Stimulated activated CD8-positive, alpha-beta memory T cell treated with anti-CD3 and anti-CD28 coated beads, Interleukin-4, amount 100 ng/mL, for 24 hours (primary cell): ENCODE data around the gene NAA60.
"Not testable (repeated sequence)": the region's sequence is repeated elsewhere in the genome, so short reads cannot be mapped to it uniquely, and the experiment has no call there.

ENCODE experiments used
- DNase-seq: peaks from one replicate; pipeline ENCODE4 v3.0.0-alpha.2; 2020; ENCODE audit warnings: low read depth

Gene NAA60

DNA sequence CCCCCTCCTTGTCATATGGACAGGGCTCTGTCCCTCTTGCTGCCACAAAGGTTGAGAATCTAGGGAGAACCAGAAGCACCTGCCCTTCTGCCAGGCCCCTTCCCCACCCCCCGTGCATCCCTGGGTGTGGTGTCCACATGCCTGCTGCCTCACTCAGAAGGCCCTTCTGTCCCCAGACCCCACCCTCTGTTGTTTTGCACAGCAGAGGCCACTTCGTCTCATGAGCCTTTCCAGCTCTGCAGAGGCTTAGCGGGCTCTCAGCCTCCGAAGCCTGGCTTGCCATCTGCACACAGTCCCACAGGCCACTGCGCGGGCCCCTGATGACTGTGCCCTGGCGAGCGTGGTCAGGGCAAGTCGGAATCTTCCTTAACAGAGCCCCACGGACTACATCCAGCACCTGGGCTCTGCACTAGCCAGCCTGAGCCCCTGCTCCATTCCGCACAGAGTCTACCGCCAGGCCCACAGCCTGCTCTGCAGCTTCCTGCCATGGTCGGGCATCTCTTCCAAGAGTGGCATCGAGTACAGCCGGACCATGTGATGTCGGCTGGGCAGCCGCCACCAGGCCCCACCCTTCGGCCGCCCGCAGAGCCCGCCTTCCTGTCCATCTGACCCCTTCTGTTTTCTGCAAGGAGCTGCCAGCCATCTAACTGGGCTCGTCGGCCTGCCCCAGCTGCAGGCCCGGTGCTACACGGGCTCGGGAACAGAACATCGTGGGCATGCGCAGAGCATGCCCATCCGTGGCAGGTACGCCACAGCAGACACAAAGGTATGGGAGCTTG lies 41.0 kb downstream of the NAA60 start:
- DNase-seq: no peak

DNA sequence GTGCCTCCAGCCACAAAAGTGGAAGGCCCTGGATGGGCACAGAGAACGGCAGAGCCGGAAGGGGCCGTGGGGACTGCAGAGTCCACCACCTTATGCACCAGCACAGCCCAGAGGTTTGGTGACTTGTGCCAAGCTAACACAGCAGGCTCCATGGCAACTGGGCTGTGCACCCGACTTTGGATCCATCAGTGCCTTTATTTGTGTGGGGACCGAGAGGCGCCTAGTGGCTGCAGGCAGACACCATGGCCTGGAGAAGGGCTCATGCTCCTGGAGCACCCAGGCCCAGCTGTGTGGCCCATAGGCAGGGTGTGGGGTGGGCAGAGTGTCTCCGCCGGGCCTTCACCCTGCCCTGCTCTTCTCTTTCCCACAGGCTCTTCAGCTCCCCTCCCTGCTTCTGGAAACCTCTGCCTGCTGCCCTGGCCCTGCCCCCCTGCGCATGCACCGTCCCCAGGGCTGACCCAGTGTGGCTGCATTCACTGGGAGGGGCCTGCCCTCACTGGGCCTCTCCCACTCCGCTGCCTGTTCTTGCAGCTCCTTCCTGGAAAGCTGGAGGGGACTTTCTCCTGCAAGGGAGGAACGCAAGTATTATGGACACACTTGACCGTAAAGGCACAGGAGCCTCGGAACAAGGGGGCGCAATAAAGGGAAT lies 41.7 kb downstream of the NAA60 start:
- DNase-seq: no peak

- DNase-seq: no peak
Measured at GRCh38 chr16:3485821-3486505, 42.5 kb downstream of the NAA60 start.

DNA sequence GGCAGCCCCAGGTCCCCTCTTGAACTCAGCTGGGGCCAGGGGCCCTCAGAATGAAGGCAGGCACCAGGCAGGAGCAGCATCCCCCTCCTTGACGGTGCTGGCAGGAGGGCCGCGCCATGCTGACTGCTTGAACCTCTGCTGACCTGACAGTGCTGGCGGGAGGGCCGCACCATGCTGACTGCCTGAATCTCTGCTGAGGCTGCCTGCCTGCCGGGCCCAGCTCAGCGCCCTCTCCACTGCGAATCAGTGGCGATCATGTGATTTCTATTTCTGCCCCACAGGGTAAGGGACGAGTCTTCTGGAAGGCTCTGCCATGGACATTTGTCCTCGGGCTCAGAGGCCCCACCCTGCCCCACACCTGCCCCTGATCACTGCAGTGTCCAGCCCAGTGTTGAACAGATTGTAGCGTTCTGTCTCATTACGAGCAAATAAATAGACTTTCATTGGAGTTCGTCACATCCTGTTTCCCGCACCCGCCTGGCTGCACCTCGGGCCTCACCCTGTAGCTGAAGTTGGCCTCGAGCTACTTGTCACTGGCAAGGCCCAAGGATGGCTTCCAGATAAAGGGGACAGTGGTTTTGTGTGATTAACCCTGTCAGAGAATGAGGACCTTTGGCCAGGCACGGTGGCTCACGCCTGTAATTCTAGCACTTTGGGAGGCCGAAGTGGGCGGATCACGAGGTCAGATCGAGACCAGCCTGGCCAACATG lies 43.2 kb downstream of the NAA60 start:
- DNase-seq: no peak

DNA sequence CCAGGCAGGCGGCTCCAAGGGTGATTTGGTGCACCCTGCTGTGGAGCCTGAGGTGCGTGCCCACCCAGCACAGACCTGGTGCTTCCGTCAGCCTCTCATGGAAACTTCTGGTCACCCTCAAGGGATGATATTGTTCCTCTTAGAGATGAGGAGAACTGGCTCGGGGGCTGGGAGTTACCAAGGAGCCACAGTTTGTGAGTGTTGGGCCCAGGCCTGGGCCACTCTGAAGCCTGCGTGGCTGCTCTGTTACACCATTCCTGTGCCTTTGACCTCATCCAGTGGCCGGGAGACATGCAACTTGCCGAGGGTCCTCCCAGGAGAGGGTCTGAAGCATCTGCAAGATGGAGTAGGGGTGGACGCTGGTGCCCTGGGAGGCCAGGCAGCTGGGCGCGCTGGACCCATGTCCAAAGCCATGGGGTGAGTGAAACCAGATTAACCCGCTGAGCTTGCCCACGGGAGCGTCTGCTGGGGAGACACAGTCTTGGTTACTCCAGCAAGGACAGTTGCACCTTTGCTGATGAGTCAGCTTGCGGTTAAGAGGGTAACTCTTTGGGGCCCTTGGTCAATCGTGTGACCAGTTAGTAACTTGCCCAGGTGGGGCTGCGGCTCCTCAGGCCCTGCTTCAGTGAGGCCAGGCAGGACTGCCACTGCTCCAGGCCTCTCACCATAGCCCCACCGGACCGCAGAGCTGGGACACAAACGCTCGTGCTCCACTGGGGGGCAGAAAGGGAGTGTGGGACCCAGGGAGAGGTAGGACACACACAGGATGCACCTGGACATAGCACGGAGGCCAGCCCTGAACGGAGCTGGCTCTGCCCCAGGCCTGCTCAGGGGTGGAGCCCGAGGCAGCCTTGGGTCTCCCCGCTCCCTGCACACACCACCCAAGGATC lies 44.3 kb downstream of the NAA60 start:
- DNase-seq: no peak

GRCh38 chr16:3488801-3489200 lies 45.3 kb downstream of the NAA60 start:
- no peak for DNase-seq

DNA sequence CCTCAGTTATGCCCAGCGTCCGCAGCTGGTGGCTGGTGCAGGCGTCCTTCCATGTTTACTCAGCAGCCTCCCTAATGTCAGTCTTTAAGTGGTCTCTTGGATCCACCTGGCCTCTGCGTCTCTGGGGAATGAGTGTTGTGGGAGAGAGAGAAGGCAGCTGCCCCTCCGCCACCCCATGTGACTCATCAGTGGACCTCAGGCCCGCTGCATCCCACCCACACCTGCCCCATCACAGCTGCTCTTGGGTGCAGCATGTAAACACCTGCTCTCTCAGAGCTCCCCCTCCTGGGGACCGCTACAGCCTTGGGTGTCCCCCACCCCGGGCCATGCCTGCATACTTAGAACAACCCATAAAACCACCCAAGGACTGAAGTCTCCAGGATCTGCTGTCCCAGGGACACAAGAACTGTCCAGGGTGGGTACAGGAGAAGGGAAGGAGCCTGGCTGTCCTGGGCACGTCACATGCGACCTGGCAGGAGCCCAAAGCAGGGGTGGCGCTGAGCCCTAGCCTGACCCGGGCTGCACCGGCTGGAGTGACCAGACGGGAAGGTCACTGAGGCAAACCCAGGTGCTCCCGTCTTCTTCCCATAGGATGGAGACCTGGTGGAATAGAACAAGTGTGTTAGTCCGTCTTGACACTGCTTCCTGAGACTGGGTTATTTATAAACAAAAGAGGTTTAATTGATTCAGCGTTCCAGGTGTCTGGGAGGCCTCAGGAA lies 47.6 kb downstream of the NAA60 start:
- no peak for DNase-seq

DNA sequence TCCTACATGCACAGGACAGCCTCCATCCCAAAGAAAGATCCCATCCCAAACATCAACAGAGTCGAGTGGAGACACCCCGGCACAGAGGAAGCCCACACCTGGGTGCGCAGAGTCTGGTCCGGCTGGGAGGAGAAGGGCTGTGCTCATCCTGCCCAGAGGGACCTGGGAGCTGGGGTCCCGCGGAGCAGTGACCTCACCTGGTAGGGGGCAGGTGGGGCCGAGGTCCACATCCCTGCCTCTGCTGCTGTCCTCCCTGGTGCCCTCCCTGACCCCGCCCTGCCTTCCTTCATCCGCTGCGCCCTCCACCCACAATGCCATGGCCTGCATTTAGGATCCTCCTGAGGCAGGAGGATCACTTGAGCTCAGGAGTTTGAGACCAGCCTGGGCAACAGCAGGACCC lies 48.9 kb downstream of the NAA60 start:
- no peak for DNase-seq

DNA sequence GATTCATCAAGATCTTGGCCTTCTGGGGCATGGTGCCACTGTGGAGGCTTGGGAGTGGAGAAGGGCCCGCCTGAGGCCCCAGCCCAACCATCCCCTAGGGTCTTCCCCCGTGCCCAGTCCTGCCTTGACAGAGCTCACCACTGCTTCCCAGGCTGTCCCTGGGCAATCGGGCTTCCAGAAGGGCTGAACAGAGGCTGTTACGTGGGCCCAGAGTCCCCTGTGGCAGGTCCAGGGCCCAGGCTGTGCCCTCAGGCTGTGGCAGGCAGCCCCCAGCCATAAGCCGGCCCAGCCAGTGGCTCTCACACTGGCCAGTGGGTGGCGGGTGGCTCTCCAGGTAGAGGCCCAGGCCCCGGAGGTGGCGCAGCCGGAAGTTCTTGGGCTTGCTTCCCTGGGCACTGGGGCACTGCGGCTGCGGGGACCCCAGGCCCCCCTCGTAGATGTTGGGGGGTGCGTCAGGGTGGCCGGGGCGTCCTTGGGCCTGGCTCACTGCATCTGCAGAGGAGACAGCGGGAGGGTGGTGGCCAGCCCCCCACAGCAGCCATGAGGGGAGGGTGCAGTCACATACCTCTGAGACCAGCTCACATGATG lies 51.0 kb downstream of the NAA60 start:
- no peak for DNase-seq

- DNase-seq: no peak
Measured at GRCh38 chr16:3495176-3495575, 51.7 kb downstream of the NAA60 start, which contains the start of gene C16orf90. Gene C16orf90 (minus strand): TSS chr16:3495489. CDS start chr16:3495421, 68 bp downstream.

DNA sequence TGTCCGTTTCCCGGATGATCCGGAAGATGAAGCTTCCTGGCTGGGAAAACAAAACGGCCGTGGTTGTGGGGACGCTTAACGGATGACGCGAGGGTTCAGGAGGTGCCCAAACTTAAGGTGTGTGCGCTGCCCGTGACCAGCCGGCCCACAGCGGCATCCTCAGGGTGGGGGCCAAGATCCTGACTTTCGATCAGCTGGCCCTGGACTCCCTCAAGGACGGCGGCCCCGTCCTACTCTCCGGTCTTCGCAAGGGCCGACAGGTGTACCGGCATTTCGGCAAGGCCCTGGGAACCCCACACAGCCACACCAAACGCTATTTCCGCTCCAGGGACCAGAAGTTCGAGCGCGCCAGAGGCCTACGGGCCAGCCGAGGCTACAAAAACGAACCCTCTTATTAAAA lies 52.9 kb downstream of the NAA60 start:
- DNase-seq: no peak

DNA sequence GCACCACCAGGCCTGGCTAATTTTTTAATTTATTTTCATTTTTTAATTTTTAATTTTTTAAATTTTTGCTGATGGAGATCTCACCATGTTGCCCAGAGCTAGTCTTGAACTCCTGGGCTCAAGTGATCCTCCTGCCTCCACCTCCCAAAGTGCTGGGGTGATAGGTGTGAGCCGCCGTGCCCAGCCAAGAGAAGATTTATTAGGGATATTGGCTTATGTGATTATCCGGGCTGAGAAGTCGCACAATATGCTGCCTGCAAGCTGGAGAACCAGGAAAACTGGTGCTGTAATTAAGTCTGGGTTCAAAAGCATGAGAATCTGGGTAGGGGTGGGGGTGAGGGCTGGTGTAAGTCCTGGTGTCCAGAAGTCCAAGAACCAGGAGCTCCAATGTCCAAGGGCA lies 54.3 kb downstream of the NAA60 start:
- no peak for DNase-seq

- DNase-seq: no peak
Measured at GRCh38 chr16:3498988-3499387, 55.5 kb downstream of the NAA60 start.

- DNase-seq: not testable (repeated sequence)
Measured at GRCh38 chr16:3501412-3501761, 57.9 kb downstream of the NAA60 start.

GRCh38 chr16:3501783-3502400 lies 58.4 kb downstream of the NAA60 start:
- no peak for DNase-seq

GRCh38 chr16:3503523-3503922 lies 60.0 kb downstream of the NAA60 start:
- no peak for DNase-seq

GRCh38 chr16:3508736-3509135 lies 65.3 kb downstream of the NAA60 start:
- no peak for DNase-seq

DNA sequence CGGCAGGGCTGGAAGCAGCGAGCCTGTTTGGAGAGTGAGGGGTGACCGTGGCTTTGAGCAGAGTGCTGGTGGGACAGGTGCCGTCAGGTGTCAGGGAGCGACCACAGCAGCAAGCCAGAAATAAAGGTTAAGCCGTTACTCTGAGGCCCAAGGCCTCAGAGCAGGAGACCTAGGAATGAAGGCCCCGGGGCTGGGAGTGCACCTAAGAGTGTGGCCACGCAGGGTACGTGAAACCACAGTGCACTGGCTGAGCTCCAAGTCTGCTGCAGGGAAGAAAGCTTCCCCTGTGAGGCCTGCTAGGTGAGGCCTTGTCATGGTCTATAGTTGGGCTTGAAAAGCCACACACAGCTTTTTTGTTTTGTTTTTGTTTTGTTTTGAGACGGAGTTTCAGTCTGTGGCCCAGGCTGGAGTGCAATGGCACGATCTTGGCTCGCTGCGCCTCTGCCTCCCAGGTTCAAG lies 66.0 kb downstream of the NAA60 start:
- peak; percentile 47 for DNase-seq

GRCh38 chr16:3510416-3510815 lies 66.9 kb downstream of the NAA60 start:
- DNase-seq: no peak
